Measurements from ENCODE around the gene NR4A1. TPM values are rescaled to one million over a fixed set of nuclear protein-coding genes. Genes with fewer than 3 reads are reported as not detected.

NR4A1 gene
- total RNA-seq, 1 donor from 2014 or later, result 51.0 TPM

GRCh38 chr12:52044292-52044983, 6.8 kb upstream of the NR4A1 start:
- H3K36me3 Mint-ChIP-seq (ENCODE audit: low read depth), result no peaks in the 10 kb centered on the region
- no peak for TF ChIP-seq CTCF (conservative IDR thresholded peaks at IDR 0.05)
- H3K4me3 Mint-ChIP-seq, result peak overlapping the region; percentile 17
- H3K27ac Mint-ChIP-seq (ENCODE audit: unreplicated experiment), result peak overlapping the region; percentile 57
- DNase-seq (ENCODE audit: low read depth, low spot score), result no peak
- no peaks in the 10 kb centered on the region for H3K9me3 Mint-ChIP-seq
- peaks cover 38% of the 10 kb centered on the region for H3K4me1 Mint-ChIP-seq
- no peaks in the 10 kb centered on the region for H3K27me3 Mint-ChIP-seq (ENCODE audit: low read depth)

GRCh38 chr12:52045794-52046199, 5.4 kb upstream of the NR4A1 start:
- Mint-ChIP-seq H3K9me3 (no peaks in the 10 kb centered on the region), H3K36me3 (ENCODE audit: low read depth) (no peaks in the 10 kb centered on the region), H3K4me1 (peaks cover 36% of the 10 kb centered on the region), H3K27me3 (ENCODE audit: low read depth) (no peaks in the 10 kb centered on the region), H3K4me3 (peak overlapping the region; percentile 75), H3K27ac (ENCODE audit: unreplicated experiment) (peak overlapping the region; percentile 50)
- no peak for TF ChIP-seq CTCF (conservative IDR thresholded peaks at IDR 0.05)
- DNase-seq (ENCODE audit: low read depth, low spot score), result no peak

GRCh38 chr12:52046859-52047258, 4.4 kb upstream of the NR4A1 start:
- H3K36me3 Mint-ChIP-seq (ENCODE audit: low read depth), result no peaks in the 10 kb centered on the region
- peak overlapping the region; percentile 72 for H3K4me3 Mint-ChIP-seq
- no peaks in the 10 kb centered on the region for H3K9me3 Mint-ChIP-seq
- DNase-seq (ENCODE audit: low read depth, low spot score), result no peak
- peaks cover 3% of the 10 kb centered on the region for H3K27me3 Mint-ChIP-seq (ENCODE audit: low read depth)
- peaks cover 39% of the 10 kb centered on the region for H3K4me1 Mint-ChIP-seq
- no peak for TF ChIP-seq CTCF (conservative IDR thresholded peaks at IDR 0.05)
- peak overlapping the region; percentile 27 for H3K27ac Mint-ChIP-seq (ENCODE audit: unreplicated experiment)

DNA sequence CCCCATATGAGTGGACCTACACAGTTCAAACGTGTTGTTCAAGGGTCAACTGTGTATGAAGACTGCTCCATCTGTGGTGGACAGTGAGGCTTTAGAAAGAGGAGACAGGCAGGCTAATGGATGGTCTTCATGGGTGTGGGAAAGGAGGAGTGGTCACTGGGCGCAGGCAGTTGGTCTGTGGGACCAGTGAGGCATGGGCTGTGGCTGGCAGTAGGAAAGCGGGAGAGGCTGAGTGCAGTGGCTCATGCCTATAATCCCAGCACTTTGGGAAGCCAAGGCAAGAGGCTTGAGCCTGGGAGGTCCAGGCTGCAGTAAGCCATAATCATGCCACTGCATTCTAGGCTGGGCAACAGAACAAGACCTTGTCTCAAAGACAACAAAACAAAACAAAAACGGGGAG, 2.0 kb upstream of the NR4A1 start:
- Mint-ChIP-seq H3K4me1 (peaks cover 48% of the 10 kb centered on the region), H3K36me3 (ENCODE audit: low read depth) (no peaks in the 10 kb centered on the region), H3K27me3 (ENCODE audit: low read depth) (peaks cover 3% of the 10 kb centered on the region), H3K4me3 (peak overlapping the region; percentile 97), H3K27ac (ENCODE audit: unreplicated experiment) (peak overlapping the region; percentile 54), H3K9me3 (no peaks in the 10 kb centered on the region)
- no peak for DNase-seq (ENCODE audit: low read depth, low spot score)
- TF ChIP-seq CTCF (conservative IDR thresholded peaks at IDR 0.05), result no peak

- no peaks in the 10 kb centered on the region for H3K9me3 Mint-ChIP-seq
- no peaks in the 10 kb centered on the region for H3K36me3 Mint-ChIP-seq (ENCODE audit: low read depth)
- peaks cover 3% of the 10 kb centered on the region for H3K27me3 Mint-ChIP-seq (ENCODE audit: low read depth)
- TF ChIP-seq CTCF (conservative IDR thresholded peaks at IDR 0.05), result no peak
- DNase-seq (ENCODE audit: low read depth, low spot score), result no peak
- peaks cover 48% of the 10 kb centered on the region for H3K4me1 Mint-ChIP-seq
- peak overlapping the region; percentile 54 for H3K27ac Mint-ChIP-seq (ENCODE audit: unreplicated experiment)
- peak overlapping the region; percentile 97 for H3K4me3 Mint-ChIP-seq
Measured at GRCh38 chr12:52049688-52050087, 1.6 kb upstream of the NR4A1 start.

Data from neural crest cell (in vitro differentiated cells).